Sigmoid colon (tissue), 7 donors: ENCODE measurements around the gene SNTG2. TPM values are rescaled to one million over a fixed set of nuclear protein-coding genes. Genes with fewer than 3 reads are reported as not detected.

Experiments
- DNase-seq: peaks from one replicate; pipeline ENCODE4 v3.0.0-alpha.2; 2019
- H3K27ac ChIP-seq, 4 donors: fragments of 200-600 bp; sonication (generic); one replicate each; pipeline ENCODE4 v1.5.1; 2016 to 2019; ENCODE audit warnings: mild to moderate bottlenecking in 1 of 4
- H3K27me3 ChIP-seq, 3 donors: fragments of 200-600 bp; sonication (generic); one replicate each; pipeline ENCODE4 v1.5.1; 2019; ENCODE audit warnings: mild to moderate bottlenecking in 1 of 3
- H3K36me3 ChIP-seq, 4 donors: fragments of 200-600 bp; sonication (generic); one replicate each; pipeline ENCODE4 v1.5.1; 2016 to 2019
- H3K4me1 ChIP-seq, 4 donors: fragments of 200-600 bp; sonication (generic); one replicate each; pipeline ENCODE4 v1.5.1; 2017 to 2019
- H3K4me3 ChIP-seq, 4 donors: fragments of 200-600 bp; sonication (generic); one replicate each; pipeline ENCODE4 v1.5.1; 2017 to 2019; ENCODE audit warnings: mild to moderate bottlenecking in 2 of 4, moderate library complexity in 1 of 4
- H3K9me3 ChIP-seq, 4 donors: fragments of 200-600 bp in 3 of 4; sonication (generic) in 3 of 4; one replicate each; pipeline versions ENCODE4 v1.5.1 to v1.6.1; 2013 to 2019
- CTCF ChIP-seq, 4 experiments: fragments of 450-650 bp in 3 of 4; fragments of 200-600 bp in 1 of 4; IDR thresholded peaks; one replicate each; pipeline ENCODE4 v1.5.1; 2016 to 2019; ENCODE audit warnings: antibody characterized with exemption in 4 of 4, mild to moderate bottlenecking in 3 of 4, moderate library complexity in 2 of 4
- EP300 ChIP-seq, 4 donors: sonication (generic); formaldehyde crosslinking; IDR thresholded peaks; one replicate each; pipeline ENCODE4 v1.6.1; 2017; ENCODE audit warnings: antibody characterized with exemption in 4 of 4
- POLR2A ChIP-seq, 2 donors: fragments of 450-650 bp; IDR thresholded peaks; one replicate each; pipeline ENCODE4 v1.6.1; 2016; ENCODE audit warnings: antibody characterized with exemption in 2 of 2, mild to moderate bottlenecking in 2 of 2, moderate library complexity in 2 of 2
- POLR2AphosphoS5 ChIP-seq, 4 donors: sonication (generic); formaldehyde crosslinking; IDR thresholded peaks; one replicate each; pipeline ENCODE4 v1.6.1; 2017; ENCODE audit warnings: antibody characterized with exemption in 4 of 4
- WGBS, 2 donors: extraction: QIAGEN DNeasy Blood & Tissue Kit; methylation state at CpG; one replicate each; pipeline ENCODE4 v1.1.7; 2013; 5-methylcytosine and 5-hydroxymethylcytosine counted together
- intact Hi-C: fragments of 100-400 bp; cut with DNase I; formaldehyde crosslinking; loops from one replicate; pipeline ENCODE4 v1.15.1; 2023
- polyA plus RNA-seq, 3 donors: library from polyadenylated mRNA; stranded (reverse); fragments of 200-250 nt; gene quantifications; one replicate each; pipeline ENCODE4 v1.2.3, GENCODE V29; 2013
- total RNA-seq, 4 donors: library from RNA; depleted of rRNA; stranded (reverse); fragments of >200 nt; gene quantifications; one replicate each; pipeline ENCODE4 v1.1.0, GENCODE V29; 2016
- donor health status: healthy with polysubstance abuse.
- donor health status: Bipolar disorder and iron deficiency.
- donor health status: healthy.

Gene SNTG2
- total and polyA plus RNA-seq, 7 donors = 0.60 to 5.2 (median 1.9) TPM; not detected in 1

GRCh38 chr2:1140389-1141003 lies 189.8 kb downstream of the SNTG2 start:
- H3K36me3 ChIP-seq = no peaks in the 10 kb centered on the region
- no peak overlapping the region for H3K4me3 ChIP-seq
- no peaks in the 10 kb centered on the region for H3K9me3 ChIP-seq
- WGBS, 2 donors = 29 to 31% methylated on average over 17 of the region's 17 CpGs
- no peaks in the 10 kb centered on the region for H3K27me3 ChIP-seq
- H3K27ac ChIP-seq = peak overlapping the region in 2 of 4 donors; percentile 18
- no peaks in the 10 kb centered on the region for H3K4me1 ChIP-seq
- intact Hi-C loops = no loop called here
- no peak for TF ChIP-seq POLR2A (IDR thresholded peaks at IDR 0.05)
- peak in 1 of 4 experiments; percentile 74 for TF ChIP-seq CTCF (IDR thresholded peaks at IDR 0.05)
- DNase-seq = no peak

- no peaks in the 10 kb centered on the region for H3K9me3 ChIP-seq
- no peak overlapping the region for H3K4me3 ChIP-seq
- no peak for TF ChIP-seq CTCF (IDR thresholded peaks at IDR 0.05)
- peak in 1 of 4 donors; percentile 55 for TF ChIP-seq POLR2AphosphoS5 (IDR thresholded peaks at IDR 0.05)
- no peak for TF ChIP-seq POLR2A (IDR thresholded peaks at IDR 0.05)
- H3K27ac ChIP-seq = peak overlapping the region in 2 of 4 donors; percentile 18
- WGBS, 2 donors = 73 to 78% methylated on average over 7 of the region's 7 CpGs
- H3K36me3 ChIP-seq = no peaks in the 10 kb centered on the region
- intact Hi-C loops = no loop called here
- H3K4me1 ChIP-seq = no peaks in the 10 kb centered on the region
- no peaks in the 10 kb centered on the region for H3K27me3 ChIP-seq
- no peak for DNase-seq
Measured at GRCh38 chr2:1141079-1141478, 190.4 kb downstream of the SNTG2 start.

GRCh38 chr2:1143129-1143528 lies 192.5 kb downstream of the SNTG2 start:
- Histone ChIP-seq H3K4me3 (no peak overlapping the region), H3K27ac (no peak overlapping the region), H3K27me3 (no peaks in the 10 kb centered on the region), H3K36me3 (no peaks in the 10 kb centered on the region), H3K9me3 (no peaks in the 10 kb centered on the region), H3K4me1 (no peaks in the 10 kb centered on the region)
- TF ChIP-seq POLR2AphosphoS5 (IDR thresholded peaks at IDR 0.05) (no peak), CTCF (IDR thresholded peaks at IDR 0.05) (no peak), POLR2A (IDR thresholded peaks at IDR 0.05) (no peak), EP300 (IDR thresholded peaks at IDR 0.05) (no peak)
- DNase-seq = no peak
- intact Hi-C loops = no loop called here
- 80 to 88% methylated on average over 1 of the region's 1 CpG for WGBS, 2 donors

- Histone ChIP-seq H3K27ac (no peak overlapping the region), H3K36me3 (no peaks in the 10 kb centered on the region)
- WGBS, 2 donors = 41 to 45% methylated on average over 5 of the region's 5 CpGs
Measured at GRCh38 chr2:1147873-1148612, 197.4 kb downstream of the SNTG2 start.

More at GRCh38 chr2:1147873-1148612, 197.4 kb downstream of the SNTG2 start:
- Histone ChIP-seq H3K4me3 (no peak overlapping the region), H3K27me3 (no peaks in the 10 kb centered on the region), H3K9me3 (no peaks in the 10 kb centered on the region), H3K4me1 (no peaks in the 10 kb centered on the region)
- intact Hi-C loops = no loop called here
- TF ChIP-seq POLR2AphosphoS5 (IDR thresholded peaks at IDR 0.05) (no peak), POLR2A (IDR thresholded peaks at IDR 0.05) (no peak), CTCF (IDR thresholded peaks at IDR 0.05) (no peak), EP300 (IDR thresholded peaks at IDR 0.05) (no peak)
- DNase-seq = no peak
